ENCODE results near the gene ZSWIM3. TPM values are rescaled to one million over a fixed set of nuclear protein-coding genes. Genes with fewer than 3 reads are reported as not detected.
A peak's percentile ranks its signal among the peaks of the same experiment; 100 is the strongest.

The ZSWIM3 gene
- total and polyA plus RNA-seq, 2 of the 13 experiments (the other 11 are each of a cell fraction or from before 2014, with no cell fraction given), result 5.2 to 5.8 TPM

- TF ChIP-seq ZBTB40 (IDR thresholded peaks at IDR 0.05) (no peak), ZBTB40 (CRISPR knock-in tag; IDR thresholded peaks at IDR 0.05) (peak; percentile 73; the same call in 1 of the 2 replicates), ZNF354B (CRISPR knock-in tag; IDR thresholded peaks at IDR 0.05) (no peak), SAFB2 (CRISPR knock-in tag; IDR thresholded peaks at IDR 0.05; ENCODE audit: borderline replicate concordance, low read depth) (peak; percentile 66; the same call in 1 of the 2 replicates), ZNF17 (CRISPR knock-in tag; IDR thresholded peaks at IDR 0.05) (no peak), HMGA1 (CRISPR knock-in tag; conservative IDR thresholded peaks at IDR 0.05) (no peak), EED (CRISPR knock-in tag; IDR thresholded peaks at IDR 0.05) (peak; percentile 76; the same call in 1 of the 2 replicates), ZNF816 (CRISPR knock-in tag; IDR thresholded peaks at IDR 0.05; ENCODE audit: borderline replicate concordance) (0 out of 2 replicates have a peak, but pooled peaks have one; percentile 8), ZC3H13 (CRISPR knock-in tag; IDR thresholded peaks at IDR 0.05) (peak; percentile 62; the same call in 1 of the 2 replicates), ZSCAN30 (CRISPR knock-in tag; IDR thresholded peaks at IDR 0.05) (no peak), SUZ12 (IDR thresholded peaks at IDR 0.05; ENCODE audit: low read depth, low read length) (no peak), MAF1 (CRISPR knock-in tag; IDR thresholded peaks at IDR 0.05; ENCODE audit: borderline replicate concordance) (no peak), MAX (IDR thresholded peaks at IDR 0.05) (peak; percentile 76), MIER2 (CRISPR knock-in tag; IDR thresholded peaks at IDR 0.05) (peak; percentile 77; the same call in 1 of the 2 replicates), ATF7 (IDR thresholded peaks at IDR 0.05) (no peak), ATF7 (CRISPR knock-in tag; IDR thresholded peaks at IDR 0.05) (peak; percentile 49; the same call in 1 of the 2 replicates), ZNF780A (CRISPR knock-in tag; IDR thresholded peaks at IDR 0.05) (no peak), MAZ (IDR thresholded peaks at IDR 0.05; ENCODE audit: borderline replicate concordance, low read depth, low read length) (peak; percentile 62), MAZ (CRISPR knock-in tag; IDR thresholded peaks at IDR 0.05; ENCODE audit: low read depth) (peak; percentile 50; the same call in 1 of the 2 replicates), TP53 (CRISPR knock-in tag; conservative IDR thresholded peaks at IDR 0.05) (no peak), SOX5 (CRISPR knock-in tag; IDR thresholded peaks at IDR 0.05; ENCODE audit: borderline replicate concordance) (peak; percentile 89), ZNF207 (IDR thresholded peaks at IDR 0.05; ENCODE audit: borderline replicate concordance) (no peak)
Measured at GRCh38 chr20:45927071-45927878, 69.9 kb downstream of the ZSWIM3 start (continued).

All from HepG2 (cell line).